Astrocyte (in vitro differentiated cells and primary cell): ENCODE results near the gene PLEKHA1. TPM values are rescaled to one million over a fixed set of nuclear protein-coding genes. Genes with fewer than 3 reads are reported as not detected.

Source experiments
- DNase-seq: peaks from one replicate; pipeline ENCODE4 v3.0.0-alpha.2; 2010; ENCODE audit warnings: low read depth
- FAIRE-seq: peaks from 2 replicates; lab custom pipeline; 2011; peaks lifted over from hg19 to GRCh38; lab: Jason Lieb, UNC
- H2AFZ ChIP-seq: 2 replicates; pipeline ENCODE4 v1.6.0; 2012; ENCODE audit warnings: low read depth, low read length, inconsistent platforms
- H3K27ac ChIP-seq: 2 replicates; pipeline ENCODE4 v1.5.1; 2011; ENCODE audit warnings: low read depth, low read length, inconsistent platforms
- H3K27me3 ChIP-seq: 2 replicates; pipeline ENCODE4 v1.6.0; 2011; ENCODE audit warnings: low read length, inconsistent platforms; ENCODE audit not compliant: insufficient read depth
- H3K36me3 ChIP-seq: 2 replicates; pipeline ENCODE4 v1.5.1; 2011; ENCODE audit warnings: low read length, inconsistent platforms; ENCODE audit not compliant: insufficient read depth
- H3K4me1 ChIP-seq: 2 replicates; pipeline ENCODE4 v1.5.1; 2011; ENCODE audit warnings: low read length, inconsistent platforms; ENCODE audit not compliant: insufficient read depth
- H3K4me2 ChIP-seq: 2 replicates; pipeline ENCODE4 v1.6.0; 2012; ENCODE audit warnings: low read length, inconsistent platforms
- H3K4me3 ChIP-seq: 2 replicates; pipeline ENCODE4 v1.5.1; 2011; ENCODE audit warnings: low read depth, mild to moderate bottlenecking, low read length, inconsistent platforms; ENCODE audit not compliant: insufficient read depth
- H3K79me2 ChIP-seq: 2 replicates; pipeline ENCODE4 v1.6.0; 2012; ENCODE audit warnings: mild to moderate bottlenecking, low read length, inconsistent platforms; ENCODE audit not compliant: insufficient read depth
- H3K9ac ChIP-seq: 2 replicates; pipeline ENCODE4 v1.6.0; 2012; ENCODE audit warnings: mild to moderate bottlenecking, low read length, inconsistent platforms
- H3K9me3 ChIP-seq: 2 replicates; pipeline ENCODE4 v1.5.1; 2012; ENCODE audit warnings: low read depth, mild to moderate bottlenecking, low read length, inconsistent platforms; ENCODE audit not compliant: insufficient read depth
- H4K20me1 ChIP-seq: 2 replicates; pipeline ENCODE4 v1.6.0; 2012; ENCODE audit warnings: low read length, inconsistent platforms; ENCODE audit not compliant: insufficient read depth
- H3K27ac Mint-ChIP-seq: one replicate; pipeline ENCODE4 v1.8.0; 2021; ENCODE audit warnings: mild to moderate bottlenecking, mixed read lengths; ENCODE audit not compliant: unreplicated experiment
- H3K27me3 Mint-ChIP-seq: one replicate; pipeline ENCODE4 v1.8.0; 2021; ENCODE audit warnings: low read depth, mixed read lengths; ENCODE audit not compliant: unreplicated experiment
- H3K36me3 Mint-ChIP-seq: one replicate; pipeline ENCODE4 v1.8.0; 2021; ENCODE audit warnings: low read depth, mixed read lengths; ENCODE audit not compliant: unreplicated experiment
- H3K4me1 Mint-ChIP-seq: one replicate; pipeline ENCODE4 v1.8.0; 2021; ENCODE audit warnings: low read depth, mixed read lengths; ENCODE audit not compliant: unreplicated experiment
- H3K4me3 Mint-ChIP-seq: one replicate; pipeline ENCODE4 v1.8.0; 2021; ENCODE audit warnings: mild to moderate bottlenecking, moderate library complexity, mixed read lengths; ENCODE audit not compliant: unreplicated experiment
- H3K9me3 Mint-ChIP-seq: one replicate; pipeline ENCODE4 v1.8.0; 2021; ENCODE audit warnings: mild to moderate bottlenecking, mixed read lengths; ENCODE audit not compliant: unreplicated experiment
- CTCF ChIP-seq: IDR thresholded peaks from 2 replicates; pipeline ENCODE4 v1.5.1; 2011; ENCODE audit warnings: low read depth, mild to moderate bottlenecking, inconsistent platforms, low read length, moderate library complexity; ENCODE audit not compliant: insufficient read depth
- EZH2 ChIP-seq: IDR thresholded peaks from 2 replicates; pipeline ENCODE4 v1.6.1; 2012; ENCODE audit warnings: mild to moderate bottlenecking, low read length, inconsistent platforms; ENCODE audit not compliant: insufficient read depth
- total RNA-seq: library from RNA; stranded (reverse); gene quantifications from 2 replicates; pipeline ENCODE4 v1.2.1, GENCODE V29; 2021

Gene PLEKHA1
- total RNA-seq, 1 donor from 2014 or later, result 31.7 TPM

DNA sequence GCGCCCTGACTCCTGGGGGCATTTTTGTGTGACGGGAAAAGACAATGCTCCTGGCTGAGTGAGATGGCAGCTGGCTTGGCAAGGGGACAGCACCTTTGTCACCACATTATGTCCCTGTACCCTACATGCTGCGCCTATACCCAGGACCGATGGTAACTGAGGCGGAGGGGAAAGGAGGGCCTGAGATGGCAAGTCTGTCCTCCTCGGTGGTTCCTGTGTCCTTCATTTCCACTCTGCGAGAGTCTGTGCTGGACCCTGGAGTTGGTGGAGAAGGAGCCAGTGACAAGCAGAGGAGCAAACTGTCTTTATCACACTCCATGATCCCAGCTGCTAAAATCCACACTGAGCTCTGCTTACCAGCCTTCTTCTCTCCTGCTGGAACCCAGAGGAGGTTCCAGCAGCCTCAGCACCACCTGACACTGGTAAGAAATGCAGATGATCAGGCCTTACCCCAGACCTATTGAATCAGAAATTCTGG lies 80.1 kb downstream of the PLEKHA1 start, which contains the start of gene ARMS2:
Gene ARMS2 (plus strand): TSS at position 51 of the 478 bp plus-strand sequence. CDS start 75 bp downstream, at position 126.
- TF ChIP-seq EZH2 (no peak), CTCF (no peak)
- H3K4me3 Mint-ChIP-seq, result no peak within 1 kb of the TSS
- Histone ChIP-seq H4K20me1 (no peaks in the 10 kb centered on the region), H3K79me2 (no peaks in the 10 kb centered on the region), H3K4me1 (peaks cover 3% of the 10 kb centered on the region), H3K36me3 (no peaks in the 10 kb centered on the region), H3K9ac (no peak within 1 kb of the TSS), H3K4me2 (no peak within 1 kb of the TSS), H3K27ac (no peak within 1 kb of the TSS), H3K4me3 (no peak within 1 kb of the TSS), H3K9me3 (no peaks in the 10 kb centered on the region), H3K27me3 (no peaks in the 10 kb centered on the region), H2AFZ (no peak within 1 kb of the TSS)
- H3K36me3 Mint-ChIP-seq, result no peaks in the 10 kb centered on the region
- peaks cover 22% of the 10 kb centered on the region for H3K27me3 Mint-ChIP-seq
- FAIRE-seq, result no peak
- DNase-seq, result no peak
- H3K27ac Mint-ChIP-seq, result no peak within 1 kb of the TSS
- H3K4me1 Mint-ChIP-seq, result peaks cover 16% of the 10 kb centered on the region
- no peaks in the 10 kb centered on the region for H3K9me3 Mint-ChIP-seq

DNA sequence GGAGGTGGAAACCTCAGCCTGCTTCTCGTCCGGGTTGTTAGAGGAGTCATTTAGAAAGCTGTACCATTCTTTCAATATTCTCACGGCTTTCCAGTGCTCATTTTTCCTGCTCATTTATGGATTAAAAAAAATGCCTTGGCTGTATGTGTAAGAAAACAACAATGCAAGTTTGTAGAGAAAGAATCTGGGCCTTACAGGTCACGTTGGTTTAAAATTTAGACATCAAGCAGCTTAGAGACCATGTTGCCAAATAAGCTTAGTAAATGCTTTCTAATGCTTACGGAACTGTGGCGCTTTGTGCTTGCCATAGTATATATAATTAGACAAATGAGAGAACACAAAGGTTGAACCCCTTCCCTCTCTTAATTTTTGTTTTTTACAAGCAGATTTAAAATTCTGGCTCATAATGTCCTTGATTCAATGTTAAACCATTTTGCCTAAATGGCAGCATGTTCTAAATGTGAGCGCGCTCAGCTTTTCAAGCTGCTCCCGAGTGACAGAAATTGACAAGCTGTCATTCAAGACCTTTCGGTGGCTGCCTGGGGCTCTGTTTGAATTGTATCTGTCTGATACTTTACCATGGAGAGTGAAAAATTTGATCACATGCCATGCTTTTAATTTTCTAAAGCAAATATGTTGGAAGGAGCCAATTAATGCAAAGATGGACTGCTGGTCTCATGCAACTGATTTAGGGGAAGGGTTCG lies 81.0 kb downstream of the PLEKHA1 start:
- Mint-ChIP-seq H3K27me3 (peaks cover 22% of the 10 kb centered on the region), H3K9me3 (no peaks in the 10 kb centered on the region), H3K36me3 (no peaks in the 10 kb centered on the region), H3K4me3 (no peak overlapping the region), H3K4me1 (peaks cover 20% of the 10 kb centered on the region), H3K27ac (no peak overlapping the region)
- H3K9me3 ChIP-seq, result no peaks in the 10 kb centered on the region
- H2AFZ ChIP-seq, result no peak overlapping the region
- H3K4me1 ChIP-seq, result peaks cover 12% of the 10 kb centered on the region
- DNase-seq (no peak), FAIRE-seq (no peak)
- TF ChIP-seq EZH2, result no peak
- no peak for TF ChIP-seq CTCF
- no peak overlapping the region for H3K4me3 ChIP-seq
- no peaks in the 10 kb centered on the region for H3K27me3 ChIP-seq
- H4K20me1 ChIP-seq, result no peaks in the 10 kb centered on the region
- no peak overlapping the region for H3K4me2 ChIP-seq
- no peaks in the 10 kb centered on the region for H3K36me3 ChIP-seq
- H3K27ac ChIP-seq, result no peak overlapping the region
- H3K9ac ChIP-seq, result no peak overlapping the region
- no peaks in the 10 kb centered on the region for H3K79me2 ChIP-seq

- peaks cover 29% of the 10 kb centered on the region for H3K27me3 Mint-ChIP-seq
- H3K27me3 ChIP-seq, result no peaks in the 10 kb centered on the region
- H3K4me3 Mint-ChIP-seq, result no peak overlapping the region
- H3K4me2 ChIP-seq, result no peak overlapping the region
- H3K79me2 ChIP-seq, result peaks cover 3% of the 10 kb centered on the region
- H3K4me1 Mint-ChIP-seq, result peaks cover 18% of the 10 kb centered on the region
- no peak overlapping the region for H3K4me3 ChIP-seq
- no peaks in the 10 kb centered on the region for H3K9me3 ChIP-seq
- FAIRE-seq (no peak), DNase-seq (no peak)
- no peak overlapping the region for H3K27ac ChIP-seq
- H3K4me1 ChIP-seq, result peaks cover 19% of the 10 kb centered on the region
- peaks cover 5% of the 10 kb centered on the region for H4K20me1 ChIP-seq
- no peaks in the 10 kb centered on the region for H3K36me3 Mint-ChIP-seq
- no peak overlapping the region for H3K9ac ChIP-seq
- no peak overlapping the region for H2AFZ ChIP-seq
- H3K27ac Mint-ChIP-seq, result no peak overlapping the region
- TF ChIP-seq CTCF (no peak), EZH2 (no peak)
- no peaks in the 10 kb centered on the region for H3K9me3 Mint-ChIP-seq
- H3K36me3 ChIP-seq, result no peaks in the 10 kb centered on the region
Observed at GRCh38 chr10:122457934-122458333, 83.4 kb downstream of the PLEKHA1 start.
